GM12878 (cell line): ENCODE results near the gene ZNF768. TPM values are rescaled to one million over a fixed set of nuclear protein-coding genes. Genes with fewer than 3 reads are reported as not detected.

ENCODE experiments used
- ATAC-seq: fragments of 200-7000 bp; cut with Tn5 transposase; 3 replicates; pipeline ENCODE4 v1.9.1; 2020; ENCODE audit warnings: mild to moderate bottlenecking, moderate library complexity
- BruUV-seq: library from RNA; stranded (reverse); fragments of 400-500 nt; replicated peaks from 2 replicates; lab custom pipeline; 2021; lab: Mats Ljungman, UMichigan
- CTCF ChIA-PET: fragments of 300-600 bp; sonication (Branson Sonifier 250); formaldehyde crosslinking; extraction: SDS; loops from one replicate; lab custom pipeline; 2021; ENCODE audit warnings: inconsistent platforms; lab: Yijun Ruan, JAX
- POLR2A ChIA-PET: fragments of 350-600 bp; formaldehyde crosslinking; extraction: SDS; loops from one replicate; lab custom pipeline; 2021; ENCODE audit warnings: inconsistent platforms; lab: Charles Lee
- RAD21 ChIA-PET: fragments of 300-600 bp; sonication (Branson Sonifier 250); formaldehyde crosslinking; loops from one replicate; lab custom pipeline; 2023; ENCODE audit warnings: antibody characterized with exemption; ENCODE audit not compliant: unreplicated experiment; lab: Charles Lee
- SMC1A ChIA-PET: fragments of 300-600 bp; sonication (Branson Sonifier 250); formaldehyde crosslinking; loops from one replicate; lab custom pipeline; 2023; ENCODE audit not compliant: unreplicated experiment, uncharacterized antibody; lab: Charles Lee
- DNase-seq: peaks from one replicate; pipeline ENCODE4 v3.0.0-alpha.2; 2011; ENCODE audit warnings: low read depth, low spot score
- FAIRE-seq: peaks from 3 replicates; lab custom pipeline; 2011; peaks lifted over from hg19 to GRCh38; lab: Jason Lieb, UNC
- H2AFZ ChIP-seq: 2 replicates; pipeline ENCODE4 v1.6.0; 2011; ENCODE audit warnings: low read depth, low read length, control low read depth; ENCODE audit not compliant: control insufficient read depth
- H3K27ac ChIP-seq: 2 replicates; pipeline ENCODE4 v1.5.1; 2011; ENCODE audit warnings: control low read depth; ENCODE audit not compliant: control insufficient read depth, insufficient read depth
- H3K27me3 ChIP-seq, 2 experiments: replicated peaks in 1 of 2; 2 replicates each; pipeline versions ENCODE4 v1.6.0 to v1.6.1; 2011; ENCODE audit warnings: low read length in 1 of 2; ENCODE audit not compliant: control insufficient read depth in 2 of 2, insufficient read depth in 2 of 2
- H3K36me3 ChIP-seq, 2 experiments: 2 replicates each; pipeline ENCODE4 v1.5.1; 2011; ENCODE audit warnings: low read length in 1 of 2; ENCODE audit not compliant: control insufficient read depth in 2 of 2, insufficient read depth in 2 of 2
- H3K4me1 ChIP-seq: 2 replicates; pipeline ENCODE4 v1.6.1; 2011; ENCODE audit warnings: mild to moderate bottlenecking, low read length, moderate library complexity, mixed read lengths; ENCODE audit not compliant: control insufficient read depth, insufficient read depth
- H3K4me2 ChIP-seq: 2 replicates; pipeline ENCODE4 v1.6.0; 2011; ENCODE audit warnings: control low read depth; ENCODE audit not compliant: control insufficient read depth, insufficient read depth
- H3K4me3 ChIP-seq: fragments of 200-600 bp; sonication (generic); 2 replicates; pipeline ENCODE4 v1.5.1; 2016
- H3K79me2 ChIP-seq: 2 replicates; pipeline ENCODE4 v1.6.0; 2011; ENCODE audit warnings: low read length; ENCODE audit not compliant: control insufficient read depth, insufficient read depth
- H3K9ac ChIP-seq: 2 replicates; pipeline ENCODE4 v1.8.0; 2011; ENCODE audit warnings: low read length, control low read depth, mixed read lengths; ENCODE audit not compliant: control insufficient read depth, insufficient read depth
- H3K9me3 ChIP-seq: replicated peaks from 3 replicates; pipeline ENCODE4 v1.5.1; 2011; ENCODE audit warnings: mild to moderate bottlenecking, low read length; ENCODE audit not compliant: control insufficient read depth, insufficient read depth
- H4K20me1 ChIP-seq: 2 replicates; pipeline ENCODE4 v1.6.0; 2011; ENCODE audit not compliant: control insufficient read depth, insufficient read depth
- CREM ChIP-seq: IDR thresholded peaks from 2 replicates; pipeline ENCODE4 v1.6.1; 2014; ENCODE audit warnings: antibody characterized with exemption, low read depth
- LARP7 ChIP-seq: fragments of 450-650 bp; IDR thresholded peaks from 2 replicates; pipeline ENCODE4 v1.6.1; 2017; ENCODE audit warnings: mild to moderate bottlenecking
- MEF2B ChIP-seq: fragments of 450-650 bp; IDR thresholded peaks from 2 replicates; pipeline ENCODE4 v1.6.1; 2018; ENCODE audit warnings: mild to moderate bottlenecking, moderate library complexity; ENCODE audit not compliant: partially characterized antibody, poor library complexity, severe bottlenecking
- MYC ChIP-seq: IDR thresholded peaks from 2 replicates; pipeline ENCODE4 v1.6.1; 2011; ENCODE audit warnings: mild to moderate bottlenecking, low read length, moderate library complexity, inconsistent platforms; ENCODE audit not compliant: insufficient read depth, insufficient replicate concordance, insufficient read length, severe bottlenecking
- NFYB ChIP-seq: IDR thresholded peaks from 2 replicates; pipeline ENCODE4 v1.6.1; 2011; ENCODE audit warnings: low read depth, mild to moderate bottlenecking, low read length, improper control_type of control experiment, moderate library complexity; ENCODE audit not compliant: insufficient read depth
- NR2C2 ChIP-seq: IDR thresholded peaks from 2 replicates; pipeline ENCODE4 v1.6.1; 2011; ENCODE audit warnings: borderline replicate concordance, low read depth; ENCODE audit not compliant: control insufficient read depth, insufficient read length
- RAD21 ChIP-seq: IDR thresholded peaks from 2 replicates; pipeline ENCODE4 v1.6.1; 2011; ENCODE audit warnings: mild to moderate bottlenecking, low read depth, low read length, moderate library complexity; ENCODE audit not compliant: insufficient read depth
- RELA ChIP-seq: fragments of 450-650 bp; IDR thresholded peaks from 2 replicates; pipeline ENCODE4 v1.8.0; 2014; ENCODE audit warnings: borderline replicate concordance; ENCODE audit not compliant: partially characterized antibody
- SIX5 ChIP-seq: IDR thresholded peaks from 2 replicates; pipeline ENCODE4 v1.6.1; 2011; ENCODE audit warnings: mild to moderate bottlenecking, low read depth, low read length, moderate library complexity; ENCODE audit not compliant: severe bottlenecking
- ZNF217 ChIP-seq: fragments of 450-650 bp; IDR thresholded peaks from 2 replicates; pipeline ENCODE4 v1.6.1; 2017; ENCODE audit warnings: antibody characterized with exemption, mild to moderate bottlenecking
- ZZZ3 ChIP-seq: IDR thresholded peaks from 2 replicates; pipeline ENCODE4 v1.6.1; 2011; ENCODE audit warnings: low read depth; ENCODE audit not compliant: control insufficient read depth, insufficient read length
- WGBS: methylation state at CpG from one replicate; pipeline ENCODE4 v1.1.6; 2016; ENCODE audit warnings: low lambda C conversion rate; ENCODE audit not compliant: insufficient replicate concordance, insufficient coverage; ENCODE audit errors: missing lambda C conversion rate; 5-methylcytosine and 5-hydroxymethylcytosine counted together
- in situ Hi-C: fragments of 300-500 bp; cut with MboI; formaldehyde crosslinking; loops from 9 replicates; pipeline ENCODE4 v1.14.3; 2018; ENCODE audit warnings: mixed read lengths
- intact Hi-C: fragments of 100-400 bp; cut with micrococcal nuclease; formaldehyde crosslinking; loops from one replicate; pipeline ENCODE4 v1.14.2; 2022; ENCODE audit not compliant: unreplicated experiment
- polyA plus RNA-seq, 11 experiments: library from polyadenylated mRNA; depleted of rRNA in 4 of 11; unstranded in 6 of 11; stranded (reverse) in 5 of 11; fragments of >200 nt; fragmentation: Nextera tagmentation in 4 of 11; fragmentation: Illumina TruSeq in 1 of 11; extraction: Ambion mirVana in 4 of 11; extraction: Trizol in 1 of 11; gene quantifications; 1 replicate in 1 of 11; 2 replicates in 10 of 11; pipeline versions ENCODE4 v1.2.1 to v1.2.3, GENCODE V29; 2011 to 2016; ENCODE audit warnings: inconsistent platforms in 2 of 11, missing spikeins in 2 of 11, low read depth in 1 of 11
- total RNA-seq, 4 experiments: library from RNA; depleted of rRNA in 3 of 4; stranded (reverse); fragments of >200 nt in 3 of 4; fragmentation: Illumina TruSeq in 1 of 4; extraction: Trizol in 1 of 4; gene quantifications; 2 replicates each; pipeline versions ENCODE4 v1.2.1 to v1.2.3, GENCODE V29; 2013 to 2021
- TF ChIP-seq, protein P1 (sequence below): IDR thresholded peaks from 2 replicates; pipeline ENCODE4 v1.6.1; 2011; ENCODE audit warnings: mild to moderate bottlenecking, low read depth, low read length, moderate library complexity; ENCODE audit not compliant: insufficient replicate concordance
- TF ChIP-seq, protein P2 (sequence below): fragments of 450-650 bp; IDR thresholded peaks from 2 replicates; pipeline ENCODE4 v1.6.1; 2016; ENCODE audit warnings: mild to moderate bottlenecking, moderate library complexity, borderline replicate concordance
- TF ChIP-seq, protein P3 (sequence below): fragments of 450-650 bp; IDR thresholded peaks from 2 replicates; pipeline ENCODE4 v1.6.1; 2018; ENCODE audit warnings: borderline replicate concordance, mild to moderate bottlenecking; ENCODE audit not compliant: partially characterized antibody

ZNF768 gene
- total and polyA plus RNA-seq, 10 of the 15 experiments (the other 5 are each of a cell fraction or from before 2014, with no cell fraction given) = 0.05 to 23.1 (median 9.1) TPM

DNA sequence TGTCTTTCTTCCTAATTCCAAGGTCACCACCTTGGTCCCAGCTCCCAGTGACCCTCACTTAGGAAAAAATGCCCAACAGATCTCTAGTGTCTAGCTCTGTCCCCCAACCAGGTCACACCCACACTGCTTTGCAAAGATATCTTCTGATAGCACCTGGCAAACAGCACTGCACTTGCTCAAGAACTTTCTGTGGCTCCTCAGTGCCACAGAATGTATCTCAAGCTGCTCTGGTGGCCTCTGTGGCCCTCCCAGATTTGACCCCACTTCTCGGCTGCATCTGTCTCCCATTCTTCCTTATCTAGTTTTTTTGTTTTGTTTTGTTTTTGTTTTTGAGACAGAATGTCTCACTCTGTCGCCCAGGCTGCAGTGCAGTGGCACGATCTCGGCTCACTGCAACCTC lies 40.2 kb upstream of the ZNF768 start (continued):
- TF ChIP-seq, protein P1, sequence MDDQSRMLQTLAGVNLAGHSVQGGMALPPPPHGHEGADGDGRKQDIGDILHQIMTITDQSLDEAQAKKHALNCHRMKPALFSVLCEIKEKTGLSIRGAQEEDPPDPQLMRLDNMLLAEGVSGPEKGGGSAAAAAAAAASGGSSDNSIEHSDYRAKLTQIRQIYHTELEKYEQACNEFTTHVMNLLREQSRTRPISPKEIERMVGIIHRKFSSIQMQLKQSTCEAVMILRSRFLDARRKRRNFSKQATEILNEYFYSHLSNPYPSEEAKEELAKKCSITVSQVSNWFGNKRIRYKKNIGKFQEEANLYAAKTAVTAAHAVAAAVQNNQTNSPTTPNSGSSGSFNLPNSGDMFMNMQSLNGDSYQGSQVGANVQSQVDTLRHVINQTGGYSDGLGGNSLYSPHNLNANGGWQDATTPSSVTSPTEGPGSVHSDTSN = no peak
- TF ChIP-seq MEF2B (no peak), MYC (no peak)

DNA sequence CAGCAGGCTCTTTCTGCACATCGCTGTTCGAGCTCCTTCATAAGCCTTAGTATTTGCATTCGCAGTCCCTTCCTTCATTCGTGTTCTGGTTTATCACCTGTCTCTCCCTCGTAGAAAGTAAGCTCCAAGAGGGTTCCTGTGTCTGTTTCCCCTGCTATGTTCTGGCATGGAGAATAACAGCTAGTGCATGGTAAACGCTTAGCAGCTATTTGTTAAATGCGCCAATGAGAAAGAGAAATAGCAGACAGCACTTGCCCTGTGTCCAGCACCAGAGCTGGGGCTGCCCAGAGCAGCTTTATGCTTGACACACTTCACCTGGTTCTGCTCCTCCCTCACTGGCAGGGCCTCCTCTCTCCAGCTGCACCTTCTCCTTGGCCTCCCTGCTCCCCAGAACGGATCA lies 39.6 kb upstream of the ZNF768 start:
- intact Hi-C loops = no loop called here
- POLR2A ChIA-PET = interaction anchor here (0.7 to 1.6 kb wide), 7 partner anchors 9 to 166 kb away, joined by 3 to 4 read pairs (median 3); partner anchors contain the start of gene ZNF689
- Histone ChIP-seq H3K4me1 (peaks cover 27% of the 10 kb centered on the region), H3K27ac (no peak overlapping the region), H2AFZ (no peak overlapping the region), H3K27me3 (no peaks in the 10 kb centered on the region), H3K9ac (no peak overlapping the region), H3K36me3 (no peaks in the 10 kb centered on the region; a peak in 2 of 4 replicates), H3K4me2 (no peak overlapping the region), H3K79me2 (peaks cover 6% of the 10 kb centered on the region), H4K20me1 (no peaks in the 10 kb centered on the region), H3K9me3 (no peaks in the 10 kb centered on the region), H3K4me3 (no peak overlapping the region)
- 72% methylated on average over 8 of the region's 8 CpGs for WGBS
- SMC1A ChIA-PET = interaction anchor here (0.6 to 1.4 kb wide), 4 partner anchors 11 to 423 kb away, joined by 3 to 4 read pairs (median 4); partner anchors contain the start of gene ZNF747
- ATAC-seq (no peak), DNase-seq (no peak), FAIRE-seq (no peak)
- no TSS peak for BruUV-seq
- CTCF ChIA-PET = interaction anchor here (0.8 to 2.6 kb wide), 6 partner anchors 20 to 136 kb away, joined by 3 to 8 read pairs (median 4); partner anchors contain the start of gene DCTPP1
- in situ Hi-C loops = no loop called here
- RAD21 ChIA-PET = interaction anchor here (1.2 to 4.4 kb wide), 3 partner anchors 9 to 136 kb away, joined by 3 to 22 read pairs (median 17); partner anchors contain the start of genes DCTPP1 and ZNF747
- TF ChIP-seq SIX5 = no peak
- no peak for TF ChIP-seq ZNF217
- TF ChIP-seq, protein P2, sequence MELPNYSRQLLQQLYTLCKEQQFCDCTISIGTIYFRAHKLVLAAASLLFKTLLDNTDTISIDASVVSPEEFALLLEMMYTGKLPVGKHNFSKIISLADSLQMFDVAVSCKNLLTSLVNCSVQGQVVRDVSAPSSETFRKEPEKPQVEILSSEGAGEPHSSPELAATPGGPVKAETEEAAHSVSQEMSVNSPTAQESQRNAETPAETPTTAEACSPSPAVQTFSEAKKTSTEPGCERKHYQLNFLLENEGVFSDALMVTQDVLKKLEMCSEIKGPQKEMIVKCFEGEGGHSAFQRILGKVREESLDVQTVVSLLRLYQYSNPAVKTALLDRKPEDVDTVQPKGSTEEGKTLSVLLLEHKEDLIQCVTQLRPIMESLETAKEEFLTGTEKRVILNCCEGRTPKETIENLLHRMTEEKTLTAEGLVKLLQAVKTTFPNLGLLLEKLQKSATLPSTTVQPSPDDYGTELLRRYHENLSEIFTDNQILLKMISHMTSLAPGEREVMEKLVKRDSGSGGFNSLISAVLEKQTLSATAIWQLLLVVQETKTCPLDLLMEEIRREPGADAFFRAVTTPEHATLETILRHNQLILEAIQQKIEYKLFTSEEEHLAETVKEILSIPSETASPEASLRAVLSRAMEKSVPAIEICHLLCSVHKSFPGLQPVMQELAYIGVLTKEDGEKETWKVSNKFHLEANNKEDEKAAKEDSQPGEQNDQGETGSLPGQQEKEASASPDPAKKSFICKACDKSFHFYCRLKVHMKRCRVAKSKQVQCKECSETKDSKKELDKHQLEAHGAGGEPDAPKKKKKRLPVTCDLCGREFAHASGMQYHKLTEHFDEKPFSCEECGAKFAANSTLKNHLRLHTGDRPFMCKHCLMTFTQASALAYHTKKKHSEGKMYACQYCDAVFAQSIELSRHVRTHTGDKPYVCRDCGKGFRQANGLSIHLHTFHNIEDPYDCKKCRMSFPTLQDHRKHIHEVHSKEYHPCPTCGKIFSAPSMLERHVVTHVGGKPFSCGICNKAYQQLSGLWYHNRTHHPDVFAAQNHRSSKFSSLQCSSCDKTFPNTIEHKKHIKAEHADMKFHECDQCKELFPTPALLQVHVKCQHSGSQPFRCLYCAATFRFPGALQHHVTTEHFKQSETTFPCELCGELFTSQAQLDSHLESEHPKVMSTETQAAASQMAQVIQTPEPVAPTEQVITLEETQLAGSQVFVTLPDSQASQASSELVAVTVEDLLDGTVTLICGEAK = no peak
- TF ChIP-seq MEF2B = no peak
- no peak for TF ChIP-seq NR2C2
- no peak for TF ChIP-seq RELA
- TF ChIP-seq LARP7 = no peak
- TF ChIP-seq RAD21 = no peak
- no peak for TF ChIP-seq NFYB
- no peak for TF ChIP-seq CREM
- no peak for TF ChIP-seq ZZZ3
- TF ChIP-seq, protein P3, sequence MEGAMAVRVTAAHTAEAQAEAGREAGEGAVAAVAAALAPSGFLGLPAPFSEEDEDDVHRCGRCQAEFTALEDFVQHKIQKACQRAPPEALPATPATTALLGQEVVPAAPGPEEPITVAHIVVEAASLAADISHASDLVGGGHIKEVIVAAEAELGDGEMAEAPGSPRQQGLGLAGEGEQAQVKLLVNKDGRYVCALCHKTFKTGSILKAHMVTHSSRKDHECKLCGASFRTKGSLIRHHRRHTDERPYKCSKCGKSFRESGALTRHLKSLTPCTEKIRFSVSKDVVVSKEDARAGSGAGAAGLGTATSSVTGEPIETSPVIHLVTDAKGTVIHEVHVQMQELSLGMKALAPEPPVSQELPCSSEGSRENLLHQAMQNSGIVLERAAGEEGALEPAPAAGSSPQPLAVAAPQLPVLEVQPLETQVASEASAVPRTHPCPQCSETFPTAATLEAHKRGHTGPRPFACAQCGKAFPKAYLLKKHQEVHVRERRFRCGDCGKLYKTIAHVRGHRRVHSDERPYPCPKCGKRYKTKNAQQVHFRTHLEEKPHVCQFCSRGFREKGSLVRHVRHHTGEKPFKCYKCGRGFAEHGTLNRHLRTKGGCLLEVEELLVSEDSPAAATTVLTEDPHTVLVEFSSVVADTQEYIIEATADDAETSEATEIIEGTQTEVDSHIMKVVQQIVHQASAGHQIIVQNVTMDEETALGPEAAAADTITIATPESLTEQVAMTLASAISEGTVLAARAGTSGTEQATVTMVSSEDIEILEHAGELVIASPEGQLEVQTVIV = no peak
